Nucleus accumbens (tissue), 56 donors: ENCODE data around the gene CGB7.

ENCODE experiments used
- DNase-seq, 56 donors: peaks; one replicate each; lab custom pipeline; 2025; lab: John Stamatoyannopoulos, UW

The CGB7 gene

GRCh38 chr19:49057636-49058234 lies at the start of gene CGB7:
CGB7 (minus strand) TSS chr19:49057749; CDS start chr19:49055375, 2,374 bp downstream.
- peak in 3 of 56 donors; percentile 1 to 22 (median 13) for DNase-seq

DNA sequence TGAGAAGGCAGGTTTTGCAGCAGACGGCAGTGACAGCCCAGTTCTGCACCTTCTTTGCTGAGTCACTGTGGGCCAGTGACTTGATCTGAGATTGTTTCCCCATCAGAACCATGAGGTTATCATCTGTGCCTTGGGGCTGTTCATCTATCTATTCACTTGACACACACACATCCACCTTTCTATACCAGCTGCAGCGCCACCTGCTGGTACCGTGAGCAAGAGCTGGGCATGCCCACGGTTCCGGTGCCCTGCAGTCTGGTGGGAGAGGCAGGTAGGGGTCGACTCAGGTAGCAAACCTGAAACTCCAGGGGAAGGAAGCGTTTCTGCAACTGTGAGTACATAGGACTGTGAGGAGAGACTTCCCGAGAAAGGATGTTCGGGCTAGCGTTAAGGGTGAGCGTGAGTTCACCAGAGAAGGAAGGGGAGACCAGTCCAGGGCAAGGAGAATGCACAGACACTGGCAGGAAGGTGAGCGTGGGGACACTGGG lies 49.1 kb upstream of the CGB7 start:
- DNase-seq = peak in 33 of 56 donors; percentile 3 to 65 (median 21)

DNA sequence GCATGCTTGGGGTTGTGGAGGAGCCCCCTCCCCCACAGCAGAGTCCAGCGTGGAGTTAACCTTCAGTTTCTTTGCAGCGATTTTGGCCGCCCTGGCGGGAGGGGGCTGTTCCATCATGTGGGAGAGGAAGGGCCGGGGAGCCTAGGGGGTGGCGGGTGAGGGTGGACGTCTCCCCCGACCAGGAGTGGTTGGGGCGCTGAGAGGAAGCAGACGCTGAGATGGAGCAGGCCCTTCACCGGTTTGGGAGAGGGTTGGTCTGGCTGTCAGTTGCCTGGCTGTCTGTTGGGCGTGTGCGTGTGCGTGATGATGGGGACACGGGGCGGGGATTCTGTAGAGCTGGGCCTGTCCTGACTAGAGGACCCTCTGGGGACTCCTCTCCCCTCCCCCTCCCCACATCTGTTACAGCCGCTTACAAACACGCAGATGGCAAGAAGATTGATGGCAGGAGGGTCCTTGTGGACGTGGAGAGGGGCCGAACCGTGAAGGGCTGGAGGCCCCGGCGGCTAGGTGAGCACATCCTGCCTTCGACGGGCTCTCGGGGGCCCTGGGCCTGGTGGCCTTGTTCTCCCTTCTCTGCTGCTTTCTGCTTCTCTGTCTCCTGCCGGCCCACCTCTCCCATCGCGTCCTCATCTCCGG lies 46.8 kb upstream of the CGB7 start:
- no peak for DNase-seq

GRCh38 chr19:49103331-49104085 lies 46.0 kb upstream of the CGB7 start:
- no peak for DNase-seq

- no peak for DNase-seq
Measured at GRCh38 chr19:49102303-49102702, 44.8 kb upstream of the CGB7 start.

- no peak for DNase-seq
Measured at GRCh38 chr19:49101160-49101559, 43.6 kb upstream of the CGB7 start.

DNA sequence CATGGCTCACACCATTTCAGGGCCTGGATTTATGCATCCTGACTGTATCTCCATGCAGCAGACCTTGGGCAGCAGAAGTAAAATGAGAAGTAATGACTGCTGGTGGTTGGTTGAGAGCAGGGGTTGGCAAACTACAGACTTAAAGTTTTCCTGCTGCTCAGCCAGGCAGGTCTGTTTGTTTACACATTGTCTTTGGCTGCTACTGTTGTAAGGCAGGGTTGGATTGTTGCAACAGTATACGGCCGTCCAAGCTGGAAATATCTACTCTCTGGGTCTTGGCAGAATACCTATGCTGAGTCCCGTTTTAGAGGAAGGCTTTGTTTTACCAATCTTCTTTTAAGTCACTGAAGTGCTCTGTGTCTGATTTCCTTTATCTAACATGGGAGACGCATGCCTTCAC lies 41.2 kb upstream of the CGB7 start:
- DNase-seq = no peak

GRCh38 chr19:49097453-49098288 lies 40.1 kb upstream of the CGB7 start:
- DNase-seq = peak in 47 of 56 donors; percentile 4 to 74 (median 36)

- DNase-seq = peak in 38 of 56 donors; percentile 5 to 68 (median 29)
Measured at GRCh38 chr19:49094505-49095482, 37.2 kb upstream of the CGB7 start.

DNA sequence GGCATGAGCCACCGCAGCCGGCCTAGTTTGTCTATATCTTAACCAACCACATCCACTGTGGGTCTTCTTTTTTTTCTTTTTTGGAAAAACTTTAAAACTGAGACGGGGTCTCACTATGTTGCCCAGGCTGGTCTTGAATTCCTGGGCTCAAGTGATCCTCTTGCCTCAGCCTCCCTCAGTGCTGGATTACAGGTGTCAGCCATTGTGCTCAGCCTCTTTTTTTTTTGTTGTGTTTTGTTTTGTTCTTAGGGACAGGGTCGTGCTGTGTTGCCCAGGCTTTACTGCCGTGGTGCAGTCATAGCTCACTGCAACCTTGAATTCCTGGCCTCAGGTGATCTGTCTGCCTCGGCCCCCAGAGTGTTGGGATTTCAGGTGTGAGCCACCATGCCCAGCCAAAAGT lies 35.1 kb upstream of the CGB7 start:
- no peak for DNase-seq

- no peak for DNase-seq
Measured at GRCh38 chr19:49091391-49092038, 34.0 kb upstream of the CGB7 start.

DNA sequence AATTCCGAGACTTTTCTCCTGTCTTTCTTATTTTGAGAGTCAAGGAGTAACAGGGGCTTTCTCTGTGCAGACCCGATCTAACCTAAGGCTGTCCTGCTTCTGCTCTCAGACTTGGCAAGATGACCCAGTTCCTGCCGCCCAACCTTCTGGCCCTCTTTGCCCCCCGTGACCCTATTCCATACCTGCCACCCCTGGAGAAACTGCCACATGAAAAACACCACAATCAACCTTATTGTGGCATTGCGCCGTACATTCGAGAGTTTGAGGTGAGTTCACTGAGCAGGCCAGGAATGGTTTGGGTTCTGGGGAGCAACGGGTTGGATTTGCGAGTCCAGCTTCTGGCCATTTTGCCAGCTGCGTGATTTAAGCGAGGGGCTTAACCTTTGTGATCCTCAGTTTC lies 28.7 kb upstream of the CGB7 start:
- DNase-seq = no peak

GRCh38 chr19:49085868-49086232 lies 28.3 kb upstream of the CGB7 start:
- no peak for DNase-seq

- DNase-seq = peak; percentile 67 to 100 (median 97)
Measured at GRCh38 chr19:49085020-49085867, 27.7 kb upstream of the CGB7 start, which contains the start of gene SNRNP70. SNRNP70 (plus strand) TSS chr19:49085451; CDS start chr19:49086415, 964 bp downstream.

DNA sequence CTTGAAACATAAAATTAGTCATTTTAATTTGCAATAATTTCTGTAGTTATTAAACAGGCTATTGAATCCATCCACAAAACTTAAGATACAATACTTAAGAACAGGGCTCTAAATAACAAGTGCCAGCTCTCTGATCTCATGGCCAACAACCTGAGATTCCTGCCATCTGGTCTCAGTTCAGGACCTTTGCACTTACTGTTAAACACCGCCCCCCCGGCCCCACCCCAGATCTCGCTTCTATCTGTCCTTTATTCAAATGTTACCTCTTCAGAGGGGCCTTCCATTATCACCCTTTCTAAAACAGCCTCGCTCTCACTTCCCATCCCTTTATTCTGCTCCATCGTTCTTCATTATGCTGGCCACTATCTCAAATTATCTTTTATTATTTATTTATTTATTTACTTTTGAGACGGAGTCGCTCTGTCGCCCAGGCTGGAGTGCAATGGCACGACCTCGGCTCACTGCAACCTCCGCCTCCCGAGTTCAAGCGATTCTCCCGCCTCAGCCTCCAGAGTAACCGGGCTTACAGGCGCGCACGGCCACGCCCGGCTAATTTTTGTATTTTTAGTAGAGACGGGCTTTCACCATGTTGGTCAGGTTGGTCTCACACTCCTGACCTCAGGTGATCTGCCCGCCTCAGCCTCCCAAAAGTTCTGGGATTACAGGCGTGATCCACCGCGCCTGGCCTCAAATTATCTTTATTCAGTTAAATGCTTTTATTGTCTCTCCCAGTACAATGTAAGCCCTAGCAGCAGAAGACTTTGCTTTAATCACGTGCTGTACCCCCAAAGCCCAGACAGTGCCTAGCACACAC lies 26.9 kb upstream of the CGB7 start:
- peak in 2 of 56 donors; percentile 26 to 41 for DNase-seq

- no peak for DNase-seq
Measured at GRCh38 chr19:49081273-49081672, 23.7 kb upstream of the CGB7 start.

- no peak for DNase-seq
Measured at GRCh38 chr19:49080392-49080791, 22.8 kb upstream of the CGB7 start.
